Colonic mucosa (tissue), 4 donors: ENCODE results near the gene RECQL5. TPM values are rescaled to one million over a fixed set of nuclear protein-coding genes. Genes with fewer than 3 reads are reported as not detected.
A peak's percentile ranks its signal among the peaks of the same experiment; 100 is the strongest.

ENCODE experiments used
- DNase-seq: peaks from one replicate; pipeline ENCODE4 v3.0.0-alpha.2; 2020
- H3K27ac ChIP-seq: fragments of 200-600 bp; one replicate; pipeline ENCODE4 v1.8.0; 2021
- H3K27me3 ChIP-seq: fragments of 200-600 bp; one replicate; pipeline ENCODE4 v1.8.0; 2021
- H3K36me3 ChIP-seq: fragments of 200-600 bp; one replicate; pipeline ENCODE4 v1.8.0; 2021
- H3K4me1 ChIP-seq: fragments of 200-600 bp; one replicate; pipeline ENCODE4 v1.8.0; 2021; ENCODE audit warnings: mild to moderate bottlenecking
- H3K4me3 ChIP-seq: fragments of 200-600 bp; one replicate; pipeline ENCODE4 v1.8.0; 2021
- H3K9ac ChIP-seq, 2 donors: one replicate each; pipeline ENCODE4 v1.7.0; 2013; ENCODE audit warnings: control low read depth in 2 of 2, low read depth in 2 of 2, low read length in 2 of 2
- H3K9me3 ChIP-seq: fragments of 200-600 bp; one replicate; pipeline ENCODE4 v1.8.0; 2021
- intact Hi-C: fragments of 100-400 bp; cut with DNase I; formaldehyde crosslinking; loops from one replicate; pipeline ENCODE4 v1.14.1; 2022
- total RNA-seq, 2 donors: library from RNA; stranded (reverse); fragmentation: NEBNext Ultra II Directional in 1 of 2; extraction: Animal tissue kit (Norgen Biotek cat#: 25700) in 1 of 2; gene quantifications; one replicate each; pipeline ENCODE4 v1.2.1, GENCODE V29; 2021
- TF ChIP-seq, protein P1 (sequence below): fragments of 200-600 bp; IDR thresholded peaks from one replicate; pipeline ENCODE4 v1.8.0; 2022; ENCODE audit warnings: antibody characterized with exemption, mild to moderate bottlenecking
- donor health status: healthy.
- donor health status: DM: no; HTN: no; CAD: no.
- donor health status: DM: no; HTN: no; CAD: no.

RECQL5 gene
- total RNA-seq, 2 donors from 2014 or later = 18.7 to 43.1 TPM

GRCh38 chr17:75695830-75696271, 28.9 kb upstream of the RECQL5 start:
- intact Hi-C loops = no loop called here
- H3K9me3 ChIP-seq = no peaks in the 10 kb centered on the region
- H3K27ac ChIP-seq = peak overlapping the region; percentile 96
- H3K36me3 ChIP-seq = no peaks in the 10 kb centered on the region
- H3K9ac ChIP-seq = peak overlapping the region; percentile 50 to 66
- TF ChIP-seq, protein P1, sequence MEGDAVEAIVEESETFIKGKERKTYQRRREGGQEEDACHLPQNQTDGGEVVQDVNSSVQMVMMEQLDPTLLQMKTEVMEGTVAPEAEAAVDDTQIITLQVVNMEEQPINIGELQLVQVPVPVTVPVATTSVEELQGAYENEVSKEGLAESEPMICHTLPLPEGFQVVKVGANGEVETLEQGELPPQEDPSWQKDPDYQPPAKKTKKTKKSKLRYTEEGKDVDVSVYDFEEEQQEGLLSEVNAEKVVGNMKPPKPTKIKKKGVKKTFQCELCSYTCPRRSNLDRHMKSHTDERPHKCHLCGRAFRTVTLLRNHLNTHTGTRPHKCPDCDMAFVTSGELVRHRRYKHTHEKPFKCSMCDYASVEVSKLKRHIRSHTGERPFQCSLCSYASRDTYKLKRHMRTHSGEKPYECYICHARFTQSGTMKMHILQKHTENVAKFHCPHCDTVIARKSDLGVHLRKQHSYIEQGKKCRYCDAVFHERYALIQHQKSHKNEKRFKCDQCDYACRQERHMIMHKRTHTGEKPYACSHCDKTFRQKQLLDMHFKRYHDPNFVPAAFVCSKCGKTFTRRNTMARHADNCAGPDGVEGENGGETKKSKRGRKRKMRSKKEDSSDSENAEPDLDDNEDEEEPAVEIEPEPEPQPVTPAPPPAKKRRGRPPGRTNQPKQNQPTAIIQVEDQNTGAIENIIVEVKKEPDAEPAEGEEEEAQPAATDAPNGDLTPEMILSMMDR = no peak
- H3K4me3 ChIP-seq = no peak overlapping the region
- DNase-seq = peak; percentile 75
- H3K27me3 ChIP-seq = no peaks in the 10 kb centered on the region
- H3K4me1 ChIP-seq = peaks cover 3% of the 10 kb centered on the region

- TF ChIP-seq, protein P1 = no peak
- H3K4me3 ChIP-seq = no peak overlapping the region
- no peaks in the 10 kb centered on the region for H3K9me3 ChIP-seq
- H3K9ac ChIP-seq = peak overlapping the region in 1 of 2 donors; percentile 66
- DNase-seq = no peak
- peak overlapping the region; percentile 96 for H3K27ac ChIP-seq
- peaks cover 3% of the 10 kb centered on the region for H3K4me1 ChIP-seq
- H3K27me3 ChIP-seq = no peaks in the 10 kb centered on the region
- no peaks in the 10 kb centered on the region for H3K36me3 ChIP-seq
- intact Hi-C loops = no loop called here
These were observed 28.3 kb upstream of the RECQL5 start for GRCh38 chr17:75695141-75695829.

DNA sequence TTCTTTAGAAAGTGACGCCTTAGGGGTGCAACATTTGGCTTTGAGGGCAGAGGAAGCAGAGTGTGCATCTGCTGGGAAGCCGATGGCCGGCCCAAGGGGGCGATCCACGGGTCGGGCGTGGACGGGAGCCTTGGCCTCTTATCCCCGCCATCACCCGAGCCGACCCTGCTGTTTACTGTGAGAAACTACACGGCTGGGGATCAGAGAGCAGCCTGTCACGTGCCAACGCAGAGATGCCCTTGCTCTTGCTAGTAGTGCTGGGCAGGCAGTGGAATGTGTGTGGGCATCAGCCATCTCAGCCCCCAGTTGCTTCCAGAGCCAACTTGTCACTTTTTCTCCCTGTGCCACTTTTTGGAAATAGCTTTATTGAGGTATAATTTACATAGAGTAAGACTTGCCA, 27.6 kb upstream of the RECQL5 start:
- Histone ChIP-seq H3K9ac (peak overlapping the region in 1 of 2 donors; percentile 6), H3K9me3 (no peaks in the 10 kb centered on the region), H3K36me3 (no peaks in the 10 kb centered on the region), H3K27me3 (no peaks in the 10 kb centered on the region), H3K4me1 (peaks cover 3% of the 10 kb centered on the region), H3K4me3 (no peak overlapping the region), H3K27ac (peak overlapping the region; percentile 47)
- intact Hi-C loops = no loop called here
- TF ChIP-seq, protein P1 = no peak
- no peak for DNase-seq

- H3K4me3 ChIP-seq = no peak overlapping the region
- DNase-seq = no peak
- no peaks in the 10 kb centered on the region for H3K36me3 ChIP-seq
- H3K9me3 ChIP-seq = no peaks in the 10 kb centered on the region
- peaks cover 1% of the 10 kb centered on the region for H3K4me1 ChIP-seq
- intact Hi-C loops = no loop called here
- peak overlapping the region; percentile 47 for H3K27ac ChIP-seq
- TF ChIP-seq, protein P1 = no peak
- H3K27me3 ChIP-seq = no peaks in the 10 kb centered on the region
- H3K9ac ChIP-seq = no peak overlapping the region
These were observed 26.8 kb upstream of the RECQL5 start for GRCh38 chr17:75693500-75694481.

DNA sequence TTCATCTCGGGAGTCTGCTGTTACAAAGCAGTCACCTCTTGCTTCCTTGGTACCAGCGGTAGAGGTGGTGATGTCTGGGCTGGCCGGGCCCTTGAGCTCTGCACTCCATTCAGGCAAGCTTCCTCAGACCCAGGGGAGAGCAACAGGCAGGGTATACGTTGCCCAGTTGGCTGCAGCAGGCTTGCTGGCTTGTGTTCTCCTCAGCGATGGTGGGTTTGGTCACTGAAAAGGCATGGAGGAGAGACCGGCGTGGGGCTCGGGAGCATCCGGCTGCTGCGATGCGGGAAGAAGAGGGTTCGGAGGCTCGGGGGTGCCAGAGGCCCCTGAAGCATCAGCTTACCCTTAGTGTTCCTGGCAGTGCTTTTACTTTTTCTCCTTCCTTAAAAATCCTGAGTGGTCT, 26.0 kb upstream of the RECQL5 start:
- H3K4me3 ChIP-seq = no peak overlapping the region
- TF ChIP-seq, protein P1 = no peak
- peaks cover 3% of the 10 kb centered on the region for H3K4me1 ChIP-seq
- no peak overlapping the region for H3K27ac ChIP-seq
- H3K9me3 ChIP-seq = no peaks in the 10 kb centered on the region
- intact Hi-C loops = no loop called here
- no peak overlapping the region for H3K9ac ChIP-seq
- no peaks in the 10 kb centered on the region for H3K27me3 ChIP-seq
- H3K36me3 ChIP-seq = no peaks in the 10 kb centered on the region
- DNase-seq = no peak
